ENCODE data around the gene PMEL.
A peak's percentile ranks its signal among the peaks of the same experiment; 100 is the strongest.
"Not testable (repeated sequence)": the region's sequence is repeated elsewhere in the genome, so short reads cannot be mapped to it uniquely, and the experiment has no call there.

Gene PMEL

GRCh38 chr12:55940065-55940732 lies 25.6 kb downstream of the PMEL start:
- peak; percentile 71 to 89 (median 78) for DNase-seq

DNA sequence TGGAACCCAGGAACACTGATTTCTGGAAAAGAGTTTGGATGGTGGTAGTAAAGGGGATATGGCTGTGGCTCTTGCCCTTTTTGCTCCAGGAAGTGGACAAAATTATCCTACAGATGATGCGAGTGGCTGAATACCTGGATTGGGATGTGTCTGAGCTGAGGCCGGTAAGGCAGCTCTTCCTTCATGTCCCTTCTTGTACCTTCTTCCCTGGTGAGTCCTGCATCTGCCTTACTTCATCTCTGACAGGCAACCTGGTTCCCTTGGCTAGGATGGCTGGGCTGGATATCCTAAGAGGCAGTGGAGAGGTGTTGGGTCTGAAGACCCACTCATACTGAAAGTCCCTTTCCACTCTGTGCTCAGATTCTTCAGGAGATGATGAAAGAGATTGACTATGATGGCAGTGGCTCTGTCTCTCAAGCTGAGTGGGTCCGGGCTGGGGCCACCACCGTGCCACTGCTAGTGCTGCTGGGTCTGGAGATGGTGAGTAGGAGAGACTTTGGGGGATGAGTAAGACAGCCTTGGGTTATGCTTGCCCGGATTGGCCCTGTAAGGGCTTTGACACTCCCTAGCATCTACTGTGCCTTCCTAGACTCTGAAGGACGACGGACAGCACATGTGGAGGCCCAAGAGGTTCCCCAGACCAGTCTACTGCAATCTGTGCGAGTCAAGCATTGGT lies 26.9 kb downstream of the PMEL start:
- no peak for DNase-seq

DNA sequence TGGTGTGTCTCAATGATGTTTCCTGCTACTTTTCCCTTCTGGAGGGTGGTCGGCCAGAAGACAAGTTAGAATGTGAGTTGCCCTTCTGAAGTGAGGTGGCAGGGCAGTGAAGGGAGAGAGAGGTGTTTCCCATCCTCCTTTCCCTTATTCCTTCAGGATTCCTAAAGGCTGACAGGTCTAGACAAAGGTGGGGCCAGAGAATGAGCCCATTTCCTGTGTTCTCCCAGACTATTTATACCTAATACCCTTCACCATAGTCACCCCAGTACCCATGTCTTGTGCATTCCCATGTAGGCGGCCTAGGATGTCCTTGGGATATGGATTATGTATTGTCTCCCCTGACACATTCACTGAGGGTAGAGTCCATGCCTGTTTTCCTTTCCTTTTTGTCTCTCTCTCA lies 27.9 kb downstream of the PMEL start:
- DNase-seq, result no peak

DNA sequence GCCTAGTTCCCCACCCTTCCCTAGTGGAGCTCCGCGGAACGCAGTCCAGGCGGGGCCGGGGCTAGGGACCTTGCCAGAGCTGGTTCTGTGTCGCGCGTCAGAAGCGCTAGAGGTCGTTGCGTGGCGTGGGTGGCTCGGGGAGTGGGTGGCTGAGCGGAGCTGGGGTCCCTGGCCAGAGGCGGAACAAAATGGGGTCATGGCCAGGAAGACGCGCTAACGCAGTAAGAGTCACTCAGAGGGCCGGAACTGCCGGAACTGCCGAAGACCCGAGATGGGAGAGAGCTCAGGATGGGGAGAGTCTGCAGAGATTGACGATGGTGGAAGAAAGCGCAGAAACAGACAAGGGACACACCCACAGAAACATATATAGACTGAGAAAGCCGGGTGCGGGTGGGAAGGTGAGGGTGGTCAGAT lies 30.1 kb downstream of the PMEL start:
- DNase-seq, result peak in 4 of 6 experiments; percentile 12 to 36 (median 26)

GRCh38 chr12:55934773-55935172 lies 31.1 kb downstream of the PMEL start:
- no peak for DNase-seq

DNA sequence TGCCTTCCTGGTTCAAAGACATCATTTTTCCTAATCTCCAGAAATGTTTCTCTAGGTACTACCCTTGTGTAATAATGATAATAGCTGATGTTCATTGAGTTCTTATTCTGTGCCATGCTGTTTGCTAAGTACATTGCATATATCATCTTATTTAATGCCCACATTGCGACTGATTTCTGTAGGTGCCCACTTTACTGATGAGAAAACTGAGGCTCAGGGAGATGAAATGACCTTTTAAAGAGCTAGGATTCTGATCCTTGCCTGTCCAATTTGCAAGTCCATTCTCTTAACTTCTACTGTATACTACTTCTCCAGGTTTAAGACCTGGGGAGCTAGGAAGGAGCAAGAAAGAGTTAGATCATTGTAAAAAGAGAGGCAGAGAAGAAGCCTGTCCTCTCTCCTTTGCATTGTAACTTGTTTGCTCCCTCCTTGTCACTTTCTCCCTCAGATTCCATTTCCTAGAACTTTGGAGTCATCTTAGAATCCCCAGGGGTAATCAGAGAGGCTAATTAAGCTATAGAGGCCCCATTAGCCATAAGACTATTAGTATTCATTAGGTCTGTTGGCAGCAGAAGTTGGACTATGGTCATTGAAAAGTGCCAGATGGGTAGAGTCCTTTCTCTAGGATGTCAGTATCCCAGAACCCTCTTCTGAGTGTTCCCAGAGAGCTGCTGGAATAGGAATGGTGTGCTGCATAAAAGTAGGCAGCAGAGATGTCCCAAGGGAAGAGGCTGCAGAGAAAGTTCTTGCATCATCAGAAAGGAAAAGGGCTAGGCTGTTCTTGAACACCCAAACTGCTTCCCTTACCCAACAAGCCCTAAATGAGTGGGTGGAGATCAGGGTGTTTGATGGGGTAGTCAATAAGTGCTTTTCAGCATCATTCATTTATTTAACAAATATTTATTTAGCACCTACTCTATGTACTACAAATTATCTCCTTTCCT lies 31.8 kb downstream of the PMEL start:
- no peak for DNase-seq

GRCh38 chr12:55933169-55933798 lies 32.6 kb downstream of the PMEL start:
- DNase-seq, result no peak

- peak in 5 of 6 experiments; percentile 23 to 68 (median 49) for DNase-seq
Observed at GRCh38 chr12:55932551-55932910, 33.3 kb downstream of the PMEL start.

DNA sequence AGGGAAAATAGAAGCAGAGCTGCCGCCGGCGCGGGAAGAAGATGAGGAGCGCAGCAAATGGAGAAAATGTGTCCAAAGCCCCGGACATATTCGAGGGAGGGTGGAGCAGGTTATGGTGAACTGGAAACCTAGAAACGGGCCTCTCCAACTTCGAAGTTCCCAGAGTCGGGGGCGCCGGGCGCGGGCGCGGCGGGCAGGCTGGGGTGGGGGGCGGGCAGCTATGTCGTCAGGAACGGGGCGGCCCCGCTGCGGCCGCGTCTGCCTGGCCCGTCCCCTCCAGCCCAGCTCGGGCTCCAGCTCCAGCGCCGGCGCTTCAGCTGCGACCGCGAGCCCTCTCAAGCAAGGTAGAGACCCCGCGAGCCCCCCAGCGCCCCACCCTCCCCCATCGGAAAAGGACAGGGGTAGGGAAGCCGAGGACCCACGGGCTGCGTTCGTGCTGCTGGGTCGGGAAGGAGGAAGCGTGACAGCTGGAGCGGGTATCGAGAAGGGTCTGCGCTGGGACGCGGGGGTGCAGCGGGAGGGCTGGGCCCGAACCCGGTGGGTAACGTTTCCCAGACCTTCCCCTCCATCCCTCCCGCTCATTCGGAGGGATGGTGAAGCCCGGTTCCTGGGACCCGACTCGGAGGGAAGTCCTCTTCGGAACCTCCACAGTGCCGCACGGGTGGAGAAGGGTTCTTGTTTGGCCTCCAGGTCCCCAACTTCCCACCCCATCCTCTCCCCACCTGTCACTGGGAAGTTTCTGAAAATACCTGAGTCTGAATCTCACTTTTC lies 33.9 kb downstream of the PMEL start:
- peak in 2 of 6 experiments; percentile 20 to 45 for DNase-seq

GRCh38 chr12:55931317-55931779 lies 34.5 kb downstream of the PMEL start:
- no peak for DNase-seq

DNA sequence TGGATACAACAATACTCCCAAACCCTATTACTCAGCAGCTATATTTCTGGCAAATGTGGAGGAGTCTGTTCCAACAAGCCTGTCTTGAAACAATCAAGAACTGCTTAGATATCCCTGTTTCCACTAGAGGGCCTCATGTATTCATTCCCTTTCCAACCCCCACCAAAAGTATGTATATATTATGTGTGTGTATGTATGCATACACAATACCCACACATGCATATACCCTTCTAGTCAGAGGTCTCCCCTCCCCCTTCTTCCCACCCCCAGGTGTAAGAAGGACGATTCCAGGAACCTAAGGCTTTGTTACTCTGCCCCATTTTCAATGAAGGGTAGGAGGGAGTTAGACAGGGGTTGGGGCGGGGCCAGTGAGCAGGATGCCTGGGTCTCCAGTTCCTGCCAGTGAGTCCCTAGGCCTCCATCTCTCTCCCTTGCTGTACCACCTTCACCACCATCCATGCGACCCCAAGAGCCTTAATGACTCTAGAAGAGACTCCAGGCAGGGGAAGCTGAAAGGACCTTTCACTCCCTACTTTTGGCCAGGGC lies 35.0 kb downstream of the PMEL start, which contains the start of gene DGKA:
Gene DGKA (plus strand): TSS at position 392 of the 546 bp plus-strand sequence. CDS start 5,342 bp downstream, outside the sequence.
- DNase-seq, result peak; percentile 40 to 82 (median 72)

DNA sequence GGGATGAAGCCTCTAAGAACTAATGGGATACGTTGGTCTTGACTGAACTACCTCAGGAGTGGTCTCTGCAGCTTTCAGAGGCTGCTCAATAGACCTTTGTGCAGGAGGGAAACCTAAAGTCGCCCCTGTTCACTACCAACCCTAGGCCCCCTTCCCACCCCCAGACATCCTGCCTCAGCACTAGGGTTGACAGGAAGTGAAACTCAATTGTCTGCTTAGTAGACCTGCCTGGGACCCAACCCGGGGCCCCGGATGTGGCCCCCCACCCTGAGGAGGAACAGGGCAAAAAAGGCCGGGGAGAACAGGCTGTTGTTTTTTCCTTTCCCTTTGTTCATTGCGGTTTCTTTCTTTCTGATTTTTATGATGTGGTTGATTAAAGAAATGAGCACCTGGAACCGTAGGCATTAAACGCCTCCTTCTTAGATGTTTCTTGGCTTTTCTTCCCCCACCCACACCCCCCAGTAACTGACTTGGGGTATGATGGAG lies 36.5 kb downstream of the PMEL start:
- peak; percentile 83 to 99 (median 90) for DNase-seq

- peak in 5 of 6 experiments; percentile 10 to 60 (median 41) for DNase-seq
Observed at GRCh38 chr12:55927588-55928502, 38.0 kb downstream of the PMEL start, which contains the start of gene PYM1. Gene PYM1, minus strand, starts transcription at chr12:55927894. Its CDS starts 133 bp downstream, at chr12:55927761.

GRCh38 chr12:55926738-55927587 lies 38.9 kb downstream of the PMEL start:
- peak; percentile 87 to 93 (median 90) for DNase-seq

GRCh38 chr12:55925870-55926737 lies 39.7 kb downstream of the PMEL start:
- DNase-seq, result peak in 1 of 6 experiments; percentile 57

- DNase-seq, result no peak
Observed at GRCh38 chr12:55925371-55925770, 40.5 kb downstream of the PMEL start.

GRCh38 chr12:55923648-55924047 lies 42.2 kb downstream of the PMEL start:
- DNase-seq, result not testable (repeated sequence)

GRCh38 chr12:55922126-55922525 lies 43.7 kb downstream of the PMEL start:
- DNase-seq, result no peak
